HL-60/S4 treated with phorbol 12-myristate 13-acetate at 8.2 ng/mL for 4 days and 3 days (cell line): ENCODE measurements around the gene CFAP99.

Experiments
- in situ Hi-C: fragments of 300-500 bp; cut with MboI; formaldehyde crosslinking; loops from 2 replicates; pipeline ENCODE4 v1.15.0; 2022; ENCODE audit warnings: low sequenced_read_pairs

Gene CFAP99

GRCh38 chr4:2390146-2390545, 28.6 kb upstream of the CFAP99 start:
- in situ Hi-C loops: no loop called here

GRCh38 chr4:2390784-2391421, 27.9 kb upstream of the CFAP99 start:
- in situ Hi-C loops: no loop called here

GRCh38 chr4:2393353-2394270, 25.1 kb upstream of the CFAP99 start:
- in situ Hi-C loops: no loop called here

- in situ Hi-C loops: no loop called here
Measured at GRCh38 chr4:2394528-2394927, 24.2 kb upstream of the CFAP99 start.

- in situ Hi-C loops: no loop called here
Measured at GRCh38 chr4:2395038-2395437, 23.7 kb upstream of the CFAP99 start.

- in situ Hi-C loops: no loop called here
Measured at GRCh38 chr4:2395584-2395983, 23.2 kb upstream of the CFAP99 start.

- in situ Hi-C loops: no loop called here
Measured at GRCh38 chr4:2396781-2397368, 21.9 kb upstream of the CFAP99 start.

- in situ Hi-C loops: no loop called here
Measured at GRCh38 chr4:2397596-2398379, 21.0 kb upstream of the CFAP99 start.

GRCh38 chr4:2399216-2399615, 19.5 kb upstream of the CFAP99 start:
- in situ Hi-C loops: no loop called here

- in situ Hi-C loops: no loop called here
Measured at GRCh38 chr4:2399631-2400190, 19.0 kb upstream of the CFAP99 start.

GRCh38 chr4:2400841-2401609, 17.7 kb upstream of the CFAP99 start:
- in situ Hi-C loops: no loop called here

- in situ Hi-C loops: no loop called here
Measured at GRCh38 chr4:2401610-2401983, 17.2 kb upstream of the CFAP99 start.

GRCh38 chr4:2402048-2402842, 16.5 kb upstream of the CFAP99 start:
- in situ Hi-C loops: no loop called here

GRCh38 chr4:2402941-2403340, 15.8 kb upstream of the CFAP99 start:
- in situ Hi-C loops: no loop called here

GRCh38 chr4:2406406-2406805, 12.3 kb upstream of the CFAP99 start:
- in situ Hi-C loops: no loop called here

GRCh38 chr4:2406920-2407319, 11.8 kb upstream of the CFAP99 start:
- in situ Hi-C loops: no loop called here

GRCh38 chr4:2407991-2408342, 10.8 kb upstream of the CFAP99 start:
- in situ Hi-C loops: no loop called here

GRCh38 chr4:2408401-2408958, 10.3 kb upstream of the CFAP99 start:
- in situ Hi-C loops: no loop called here

GRCh38 chr4:2408976-2409375, 9.8 kb upstream of the CFAP99 start:
- in situ Hi-C loops: no loop called here
